ENCODE results near the gene RTKN. TPM values are rescaled to one million over a fixed set of nuclear protein-coding genes. Genes with fewer than 3 reads are reported as not detected.

RTKN gene
- total RNA-seq, 1 donor from 2014 or later = 88.4 TPM

GRCh38 chr2:74439803-74440377 lies 1.8 kb downstream of the RTKN start:
- Histone ChIP-seq H3K27me3 (ENCODE audit: control insufficient read depth, insufficient read depth, low read length) (no peaks in the 10 kb centered on the region), H3K36me3 (ENCODE audit: control insufficient read depth, insufficient read depth, low read length) (no peaks in the 10 kb centered on the region), H3K4me3 (ENCODE audit: low read depth, low read length) (peak overlapping the region; percentile 72)
- no peak for DNase-seq (ENCODE audit: low read depth)
- no peak for TF ChIP-seq CTCF (IDR thresholded peaks at IDR 0.05; ENCODE audit: insufficient read depth, low read length, poor library complexity, severe bottlenecking)

- no peaks in the 10 kb centered on the region for H3K36me3 ChIP-seq (ENCODE audit: control insufficient read depth, insufficient read depth, low read length)
- DNase-seq (ENCODE audit: low read depth) = no peak
- peak overlapping the region; percentile 72 for H3K4me3 ChIP-seq (ENCODE audit: low read depth, low read length)
- no peaks in the 10 kb centered on the region for H3K27me3 ChIP-seq (ENCODE audit: control insufficient read depth, insufficient read depth, low read length)
- no peak for TF ChIP-seq CTCF (IDR thresholded peaks at IDR 0.05; ENCODE audit: insufficient read depth, low read length, poor library complexity, severe bottlenecking)
Observed at GRCh38 chr2:74439373-74439772, 2.4 kb downstream of the RTKN start.

GRCh38 chr2:74438248-74438647 lies 3.5 kb downstream of the RTKN start:
- H3K36me3 ChIP-seq (ENCODE audit: control insufficient read depth, insufficient read depth, low read length) = no peaks in the 10 kb centered on the region
- H3K4me3 ChIP-seq (ENCODE audit: low read depth, low read length) = no peak overlapping the region

GRCh38 chr2:74436848-74437695 lies 4.7 kb downstream of the RTKN start:
- Histone ChIP-seq H3K27me3 (ENCODE audit: control insufficient read depth, insufficient read depth, low read length) (no peaks in the 10 kb centered on the region), H3K4me3 (ENCODE audit: low read depth, low read length) (no peak overlapping the region), H3K36me3 (ENCODE audit: control insufficient read depth, insufficient read depth, low read length) (no peaks in the 10 kb centered on the region)
- DNase-seq (ENCODE audit: low read depth) = no peak
- TF ChIP-seq CTCF (IDR thresholded peaks at IDR 0.05; ENCODE audit: insufficient read depth, low read length, poor library complexity, severe bottlenecking) = no peak

More at GRCh38 chr2:74438248-74438647, 3.5 kb downstream of the RTKN start:
- no peak for TF ChIP-seq CTCF (IDR thresholded peaks at IDR 0.05; ENCODE audit: insufficient read depth, low read length, poor library complexity, severe bottlenecking)
- no peak for DNase-seq (ENCODE audit: low read depth)
- H3K27me3 ChIP-seq (ENCODE audit: control insufficient read depth, insufficient read depth, low read length) = no peaks in the 10 kb centered on the region

GRCh38 chr2:74436111-74436805 lies 5.5 kb downstream of the RTKN start:
- no peaks in the 10 kb centered on the region for H3K36me3 ChIP-seq (ENCODE audit: control insufficient read depth, insufficient read depth, low read length)
- no peak overlapping the region for H3K4me3 ChIP-seq (ENCODE audit: low read depth, low read length)
- DNase-seq (ENCODE audit: low read depth) = no peak
- no peak for TF ChIP-seq CTCF (IDR thresholded peaks at IDR 0.05; ENCODE audit: insufficient read depth, low read length, poor library complexity, severe bottlenecking)
- no peaks in the 10 kb centered on the region for H3K27me3 ChIP-seq (ENCODE audit: control insufficient read depth, insufficient read depth, low read length)
